ENCODE measurements around the gene SMAD6.

SMAD6 gene

GRCh38 chr15:66704019-66704802 is 2.2 kb downstream of the SMAD6 start:
- no peak for DNase-seq

DNA sequence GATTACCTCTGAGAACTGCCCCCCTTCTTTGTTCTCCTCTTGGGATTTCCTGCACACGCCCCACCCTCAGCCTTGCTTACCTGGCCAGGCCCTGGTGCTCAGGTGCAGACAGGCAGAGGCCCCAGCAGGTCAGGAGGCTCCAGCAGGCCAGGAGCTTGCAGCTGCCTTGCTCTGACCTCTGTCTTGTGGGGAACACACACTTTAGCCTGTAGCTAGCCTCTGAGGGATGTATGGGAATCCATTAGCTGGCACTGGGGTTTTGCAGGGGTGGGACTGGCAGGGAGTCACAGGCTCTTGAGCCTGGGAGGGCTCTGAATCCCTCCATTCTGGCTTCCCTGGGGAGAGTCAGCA is 2.7 kb downstream of the SMAD6 start:
- DNase-seq = no peak

DNA sequence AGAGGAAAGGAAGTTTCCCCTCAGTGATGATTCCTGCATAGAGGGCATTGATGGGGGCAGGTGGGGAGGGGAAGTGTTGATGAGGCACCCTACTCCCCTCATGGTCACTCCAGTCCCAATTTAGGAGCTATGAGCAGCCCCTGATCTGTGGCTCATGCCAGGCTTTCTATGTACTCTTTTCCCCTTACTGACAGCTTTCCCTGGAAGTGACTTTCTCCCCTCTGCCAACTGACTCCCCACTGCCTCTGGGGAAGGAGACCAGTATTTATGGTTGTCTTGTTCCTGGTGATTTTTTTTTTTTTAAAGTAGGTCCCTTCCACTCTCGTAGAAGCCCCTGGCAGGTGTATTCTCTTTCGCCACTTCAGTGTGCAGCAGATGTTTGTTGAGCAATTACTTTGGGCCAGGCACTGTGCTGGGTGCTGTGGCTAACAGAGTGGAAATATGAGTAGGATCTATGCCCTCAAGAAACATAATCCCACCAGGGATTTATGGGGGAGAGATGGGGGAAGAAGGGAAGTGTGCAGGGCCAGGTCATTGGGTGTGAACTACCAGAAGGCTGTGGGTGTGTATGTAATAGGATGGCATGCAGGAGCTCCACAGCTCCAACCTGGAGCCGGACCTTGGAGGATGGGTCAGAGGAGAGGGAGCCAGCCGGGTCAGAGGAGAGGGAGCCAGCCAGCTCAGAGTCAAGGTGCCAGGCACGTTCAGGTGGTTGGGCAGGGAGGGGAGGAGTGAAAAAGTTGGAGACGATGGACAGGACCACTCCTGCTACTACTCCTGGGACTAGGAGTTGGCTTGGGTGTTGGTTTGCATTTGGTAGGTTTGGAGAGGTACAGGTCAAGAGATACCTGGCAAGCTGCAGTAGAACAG is 3.5 kb downstream of the SMAD6 start:
- no peak for DNase-seq

DNA sequence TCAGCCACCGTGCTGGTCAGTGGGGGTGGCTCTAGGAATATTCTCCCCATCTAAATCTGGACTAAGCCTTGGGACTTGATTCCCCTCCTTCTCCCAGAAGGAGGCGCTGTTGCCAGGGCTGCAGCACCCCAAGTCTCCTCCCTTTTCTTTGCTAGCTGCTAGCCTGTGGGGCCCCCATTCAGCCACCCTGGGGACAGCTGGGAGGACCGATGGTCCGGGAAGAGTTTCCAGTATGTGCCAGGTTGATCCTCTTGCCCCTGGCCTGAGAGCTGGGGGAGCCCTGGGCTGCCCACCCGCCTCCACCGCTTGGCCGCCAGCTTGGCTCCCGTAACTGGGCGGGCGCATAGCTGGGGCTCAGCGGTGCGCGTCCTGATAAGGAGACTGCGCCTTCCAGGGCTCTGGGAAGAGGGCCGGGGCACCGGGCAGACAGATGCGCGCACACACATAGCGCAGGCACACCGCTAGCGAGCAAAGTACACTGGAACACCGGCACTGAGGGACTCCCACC is 4.2 kb downstream of the SMAD6 start:
- DNase-seq = no peak

- DNase-seq = no peak
Measured at GRCh38 chr15:66706840-66707239, 4.8 kb downstream of the SMAD6 start.

DNA sequence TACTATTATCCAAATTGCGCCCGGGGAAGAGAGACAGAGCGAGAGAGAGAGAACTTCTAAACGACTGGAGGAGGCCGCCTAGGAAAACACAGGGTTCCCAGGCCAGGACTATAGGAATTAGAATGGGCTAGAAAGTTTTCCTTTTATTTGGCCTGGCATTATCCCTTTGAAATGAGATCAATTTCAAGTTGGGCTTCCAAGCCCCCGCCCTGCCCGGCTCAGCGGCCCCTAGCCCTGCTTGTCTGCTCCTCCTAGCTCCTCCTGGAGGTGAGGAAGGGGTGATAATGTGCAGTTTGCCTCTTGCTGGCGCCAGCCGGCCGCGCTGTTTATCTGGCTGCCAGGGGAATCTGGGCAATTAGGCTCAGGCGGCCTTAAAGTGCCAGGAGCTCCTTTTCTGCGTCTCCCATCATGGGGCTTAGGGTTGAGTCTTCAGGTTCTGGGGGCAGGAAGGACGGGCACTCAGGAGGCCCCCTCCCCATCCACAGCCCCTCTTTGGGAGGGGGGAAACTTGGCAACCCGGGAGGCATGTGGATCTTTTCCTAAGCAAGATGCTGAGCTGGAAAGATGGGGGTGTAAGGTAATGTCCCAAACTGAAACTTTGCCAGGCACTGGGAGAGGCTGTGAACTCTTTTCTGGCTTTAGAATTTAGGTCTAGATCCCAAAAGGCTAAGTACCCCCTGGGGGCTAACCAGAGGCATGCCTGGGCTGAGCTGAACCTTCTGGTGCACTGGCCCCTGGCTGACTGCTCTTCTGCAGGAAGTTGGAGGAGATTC is 5.5 kb downstream of the SMAD6 start:
- peak; percentile 15 for DNase-seq

GRCh38 chr15:66708389-66708788 is 6.4 kb downstream of the SMAD6 start:
- DNase-seq = no peak

- DNase-seq = no peak
Measured at GRCh38 chr15:66709884-66710283, 7.8 kb downstream of the SMAD6 start.

GRCh38 chr15:66711260-66711659 is 9.2 kb downstream of the SMAD6 start:
- no peak for DNase-seq

GRCh38 chr15:66711862-66712261 is 9.8 kb downstream of the SMAD6 start:
- no peak for DNase-seq

DNA sequence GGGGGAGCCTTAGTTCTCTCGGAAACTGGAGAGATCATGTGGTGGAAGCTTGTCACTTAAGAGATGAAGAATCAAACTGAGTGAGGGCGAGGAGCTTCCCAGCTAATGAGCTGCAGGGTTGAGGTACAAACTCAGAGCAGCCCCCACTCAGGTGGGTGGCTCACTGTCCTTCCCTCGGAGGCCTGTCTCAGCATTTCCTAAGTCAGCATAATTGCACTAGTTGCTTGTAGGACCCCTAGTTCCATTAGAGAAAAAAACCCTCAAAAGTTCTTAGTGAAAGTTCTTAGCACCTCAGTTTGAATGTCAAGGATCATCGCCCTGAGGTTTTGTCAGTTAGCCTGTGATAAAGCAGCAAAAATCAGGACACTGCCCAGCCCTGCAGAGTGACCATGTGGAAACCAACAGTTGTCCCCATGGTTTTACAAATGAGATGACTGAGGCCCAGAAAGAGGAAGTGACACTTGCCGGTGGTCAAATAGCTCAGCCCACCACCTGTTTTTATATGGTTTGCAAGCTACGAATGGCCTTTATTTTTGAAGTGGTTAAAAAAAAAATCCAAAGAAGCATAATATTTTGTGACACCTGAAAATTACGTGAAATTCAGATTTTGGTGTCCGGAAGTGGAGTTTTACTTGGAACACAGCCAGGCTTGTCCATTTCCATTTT is 11.9 kb downstream of the SMAD6 start:
- DNase-seq = no peak

DNA sequence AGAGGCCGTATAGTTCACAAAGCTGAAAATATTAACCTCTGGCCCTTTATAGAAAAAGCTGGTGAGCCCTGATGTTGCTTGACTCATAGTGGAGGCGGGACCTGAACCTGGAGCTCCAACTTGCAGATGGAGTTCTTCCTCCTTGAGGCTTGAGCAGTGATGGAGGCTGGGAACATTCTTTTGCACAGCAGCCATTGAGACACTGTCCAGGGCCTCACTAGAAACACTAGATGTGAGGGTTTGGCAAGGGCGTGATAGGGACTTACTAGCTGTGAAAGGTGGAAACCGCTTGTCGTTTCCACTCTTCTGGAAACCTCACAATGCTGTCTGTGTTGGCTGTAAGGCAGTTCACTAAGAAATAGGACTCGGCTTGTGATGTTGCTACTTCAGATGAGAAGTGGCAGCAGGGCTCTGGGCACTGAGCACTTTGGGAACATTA is 12.5 kb downstream of the SMAD6 start:
- no peak for DNase-seq

DNA sequence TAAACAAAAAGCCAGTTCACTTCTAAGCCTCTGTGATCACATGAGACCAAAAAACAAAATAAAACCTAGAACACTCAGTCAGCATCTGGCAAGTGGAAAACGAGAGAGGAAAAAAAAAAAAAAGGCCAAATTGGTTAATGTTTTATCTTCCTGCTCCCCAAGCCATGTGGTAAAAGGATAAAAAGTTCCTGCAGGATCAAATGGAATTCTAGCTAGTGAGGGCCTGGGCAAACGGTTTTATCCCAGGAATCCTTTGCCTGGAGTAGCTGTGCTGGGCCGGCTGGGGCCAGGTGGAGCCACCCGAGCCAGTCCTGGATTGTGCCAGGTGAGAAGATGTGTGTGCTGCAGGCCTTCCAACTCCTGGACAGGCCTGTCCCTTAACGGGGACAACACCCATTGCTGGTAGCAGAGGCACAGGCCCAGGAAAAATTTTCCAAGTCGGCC is 13.2 kb downstream of the SMAD6 start:
- DNase-seq = no peak

GRCh38 chr15:66715720-66716655 is 14.0 kb downstream of the SMAD6 start:
- no peak for DNase-seq

DNA sequence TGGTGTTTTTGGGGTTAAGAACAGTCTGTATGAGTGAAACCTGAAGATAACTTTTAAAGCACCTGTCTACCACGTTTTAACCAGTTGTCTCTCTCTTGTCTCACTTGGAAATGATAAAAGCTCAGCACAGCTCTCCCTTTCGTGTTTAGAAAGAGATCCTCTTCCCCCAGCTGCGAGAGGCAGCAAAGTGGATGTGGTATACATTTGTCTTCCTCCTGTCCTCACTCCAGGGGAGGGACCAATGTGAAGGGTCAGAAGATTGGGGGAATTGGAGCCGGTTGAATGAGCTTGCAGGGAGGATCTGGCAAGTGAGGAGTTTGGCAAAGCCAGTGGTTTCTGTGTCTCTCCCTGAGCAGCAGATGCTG is 14.6 kb downstream of the SMAD6 start:
- no peak for DNase-seq

DNA sequence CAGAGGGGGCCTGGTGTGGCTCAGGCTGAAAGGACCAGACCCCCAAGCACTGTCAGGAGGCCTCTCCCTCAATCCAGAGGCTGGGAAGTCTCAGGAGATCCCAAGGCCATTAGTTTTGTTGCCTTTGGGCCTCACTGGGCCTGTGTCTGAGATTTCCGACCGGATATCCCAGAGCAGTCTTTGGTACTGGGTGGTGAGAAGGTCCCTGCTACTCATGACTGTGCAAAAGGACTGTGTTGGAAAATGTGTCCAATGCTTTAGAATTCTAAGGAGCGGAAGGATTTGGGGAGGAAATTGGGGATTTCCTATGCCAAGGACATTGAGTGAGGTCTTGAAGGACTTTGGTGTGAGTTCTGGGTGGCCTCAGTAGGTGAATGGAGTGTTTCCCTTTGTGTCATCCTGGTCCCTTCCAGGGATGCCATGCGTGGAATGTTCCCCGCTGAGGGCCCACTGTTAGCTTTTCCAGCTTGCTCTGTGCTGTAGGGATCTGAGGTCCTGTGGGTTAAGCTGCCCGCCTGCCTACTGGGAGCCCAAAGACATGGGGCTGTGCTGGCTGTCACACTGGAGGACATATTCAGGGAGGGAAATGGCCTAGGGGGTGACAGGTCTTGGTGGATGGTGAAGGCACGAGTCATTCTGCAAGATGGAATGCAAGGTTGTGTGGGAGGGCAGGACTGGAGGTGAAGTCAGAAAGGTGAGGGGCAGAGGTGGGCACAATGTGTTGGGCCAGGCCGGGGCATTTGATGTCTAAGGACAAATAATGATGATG is 16.4 kb downstream of the SMAD6 start:
- no peak for DNase-seq

DNA sequence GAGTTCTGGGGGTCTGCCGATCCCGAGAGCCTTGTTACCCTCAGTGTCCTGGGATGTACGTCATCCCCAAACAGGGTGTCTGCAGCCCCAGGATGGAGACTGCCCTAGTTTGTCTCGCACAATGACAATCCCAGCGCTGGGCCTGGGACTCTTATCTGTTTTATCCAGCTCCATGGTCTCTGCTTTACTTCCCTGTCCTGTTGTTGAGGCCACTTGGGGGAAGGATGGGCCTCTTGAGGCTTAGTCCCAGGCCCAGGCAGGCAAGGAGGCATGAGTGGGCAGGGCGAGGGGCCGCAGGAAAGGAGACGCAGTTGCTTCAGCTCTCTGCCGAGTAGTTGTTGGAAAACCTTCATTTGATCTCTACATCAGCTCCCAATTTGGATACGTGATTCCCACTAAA is 17.4 kb downstream of the SMAD6 start:
- DNase-seq = no peak

DNA sequence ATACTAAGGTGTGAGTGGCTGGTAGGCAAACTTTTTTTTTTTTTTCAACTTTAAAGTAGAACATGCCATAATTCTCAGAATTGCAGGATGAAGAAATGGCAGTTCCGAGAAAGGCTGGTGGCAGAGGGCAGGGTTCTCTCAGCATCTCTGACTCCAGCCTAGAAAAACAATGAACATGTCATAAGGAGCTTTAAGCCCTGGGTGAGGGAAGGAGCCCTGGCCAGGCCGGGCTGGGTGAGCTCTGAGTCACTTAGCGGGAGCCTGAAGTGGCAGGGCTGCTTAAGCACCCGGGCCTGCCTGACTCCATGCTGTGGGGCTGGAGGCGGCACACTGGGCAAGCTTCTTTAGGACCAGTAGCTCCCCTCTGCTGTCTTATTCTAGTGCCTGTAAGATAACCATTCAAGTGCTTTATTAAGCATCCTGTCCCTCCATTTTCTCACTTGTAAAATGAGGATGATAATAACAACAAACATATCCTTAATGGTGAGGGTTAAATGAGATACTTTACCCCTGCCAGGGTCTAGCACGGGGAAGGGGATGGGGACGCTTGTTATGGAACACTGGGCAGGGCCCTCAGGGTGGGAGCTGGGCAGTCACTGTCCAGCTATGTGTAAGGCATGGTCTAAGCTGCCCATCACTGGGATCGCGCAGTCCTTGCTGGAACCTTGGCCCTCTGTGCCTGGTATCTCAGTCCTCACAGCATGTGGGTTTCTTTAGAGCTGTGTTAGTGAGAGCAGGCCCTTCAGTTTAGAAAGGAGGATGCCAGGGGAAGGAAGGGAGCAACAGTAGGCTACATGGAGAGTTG is 18.4 kb downstream of the SMAD6 start:
- no peak for DNase-seq

GRCh38 chr15:66721020-66721419 is 19.0 kb downstream of the SMAD6 start:
- DNase-seq = no peak

GRCh38 chr15:66721501-66721937 is 19.5 kb downstream of the SMAD6 start:
- DNase-seq = no peak
